A549 (cell line): ENCODE results near the gene HIVEP1.

Experiments
- CBX2 ChIP-seq: fragments of 200-600 bp; sonication (generic); IDR thresholded peaks from 2 replicates; pipeline ENCODE4 v1.6.1; 2016; ENCODE audit warnings: low read depth, mild to moderate bottlenecking, borderline replicate concordance
- CHD2 ChIP-seq: fragments of 150-350 bp; IDR thresholded peaks from 2 replicates; pipeline ENCODE4 v1.6.1; 2014; ENCODE audit warnings: low read length; ENCODE audit not compliant: partially characterized antibody
- EP300 ChIP-seq, 2 experiments: fragments of >200 bp; sonication (Bioruptor Twin); formaldehyde crosslinking; IDR thresholded peaks; 2 replicates in 1 of 2; 3 replicates in 1 of 2; pipeline ENCODE4 v1.6.1; 2016 to 2017
- PHF8 ChIP-seq: fragments of 200-600 bp; sonication (generic); IDR thresholded peaks from 2 replicates; pipeline ENCODE4 v1.6.1; 2016; ENCODE audit warnings: low read depth, mild to moderate bottlenecking, antibody characterized with exemption, moderate library complexity, borderline replicate concordance
- POLR2A ChIP-seq: IDR thresholded peaks from 2 replicates; pipeline ENCODE4 v1.6.1; 2012; ENCODE audit warnings: mild to moderate bottlenecking, low read length
- POLR2AphosphoS2 ChIP-seq: conservative IDR thresholded peaks from 2 replicates; pipeline ENCODE4 v1.6.1; 2012; ENCODE audit warnings: low read length, improper control_type of control experiment, inconsistent platforms
- RAD21 ChIP-seq, 2 experiments: fragments of >200 bp in 1 of 2; sonication (Bioruptor Twin) in 1 of 2; formaldehyde crosslinking in 1 of 2; IDR thresholded peaks in 1 of 2; conservative IDR thresholded peaks in 1 of 2; 2 replicates in 1 of 2; 3 replicates in 1 of 2; pipeline ENCODE4 v1.6.1; 2012 to 2018; ENCODE audit warnings: inconsistent platforms in 1 of 2
- RCOR1 ChIP-seq: fragments of 150-350 bp; IDR thresholded peaks from 2 replicates; pipeline ENCODE4 v1.6.1; 2014; ENCODE audit warnings: antibody characterized with exemption, low read length, low read depth
- SMC3 ChIP-seq: fragments of >200 bp; sonication (Bioruptor Twin); formaldehyde crosslinking; IDR thresholded peaks from 3 replicates; pipeline ENCODE4 v1.6.1; 2018; ENCODE audit warnings: inconsistent platforms
- TF ChIP-seq, protein P1 (sequence below): fragments of >200 bp; sonication (Bioruptor Twin); formaldehyde crosslinking; IDR thresholded peaks from 3 replicates; pipeline ENCODE4 v1.5.1; 2016
- TF ChIP-seq, protein P2 (sequence below): fragments of 200-600 bp; sonication (generic); IDR thresholded peaks from 2 replicates; pipeline ENCODE4 v1.6.1; 2016; ENCODE audit warnings: antibody characterized with exemption, mild to moderate bottlenecking, moderate library complexity
- TF ChIP-seq, protein P3 (sequence below): IDR thresholded peaks from 2 replicates; pipeline ENCODE4 v1.6.1; 2012
- TF ChIP-seq, protein P4 (sequence below): IDR thresholded peaks from 2 replicates; pipeline ENCODE4 v1.6.1; 2012; ENCODE audit warnings: low read depth, borderline replicate concordance

DNA sequence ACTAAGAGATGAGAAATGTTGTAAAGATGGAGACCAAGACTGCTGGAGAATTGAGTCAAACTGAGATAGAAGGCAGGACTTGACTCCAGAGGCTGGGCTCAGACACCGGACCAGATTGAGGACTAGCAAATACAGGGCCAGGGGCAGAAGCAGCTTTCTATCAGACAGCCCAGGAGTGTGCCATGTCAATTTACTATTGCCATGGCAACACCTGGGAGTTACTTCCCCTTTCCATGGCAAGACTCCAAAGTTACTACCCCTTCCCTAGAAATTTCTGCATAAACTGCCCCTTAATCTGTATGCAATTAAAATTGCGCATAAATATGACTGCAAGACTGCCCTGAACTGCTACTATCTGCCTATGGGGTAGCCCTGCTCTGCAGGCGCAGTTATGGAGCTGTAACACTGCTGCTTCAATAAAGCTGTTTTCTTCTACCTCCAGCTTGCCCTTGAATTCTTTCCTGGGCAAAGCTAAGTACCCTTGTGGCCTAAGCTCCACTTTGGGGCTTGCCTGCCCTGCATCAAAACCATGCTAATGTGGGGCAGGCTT lies 188.0 kb downstream of the HIVEP1 start:
- TF ChIP-seq, protein P1, sequence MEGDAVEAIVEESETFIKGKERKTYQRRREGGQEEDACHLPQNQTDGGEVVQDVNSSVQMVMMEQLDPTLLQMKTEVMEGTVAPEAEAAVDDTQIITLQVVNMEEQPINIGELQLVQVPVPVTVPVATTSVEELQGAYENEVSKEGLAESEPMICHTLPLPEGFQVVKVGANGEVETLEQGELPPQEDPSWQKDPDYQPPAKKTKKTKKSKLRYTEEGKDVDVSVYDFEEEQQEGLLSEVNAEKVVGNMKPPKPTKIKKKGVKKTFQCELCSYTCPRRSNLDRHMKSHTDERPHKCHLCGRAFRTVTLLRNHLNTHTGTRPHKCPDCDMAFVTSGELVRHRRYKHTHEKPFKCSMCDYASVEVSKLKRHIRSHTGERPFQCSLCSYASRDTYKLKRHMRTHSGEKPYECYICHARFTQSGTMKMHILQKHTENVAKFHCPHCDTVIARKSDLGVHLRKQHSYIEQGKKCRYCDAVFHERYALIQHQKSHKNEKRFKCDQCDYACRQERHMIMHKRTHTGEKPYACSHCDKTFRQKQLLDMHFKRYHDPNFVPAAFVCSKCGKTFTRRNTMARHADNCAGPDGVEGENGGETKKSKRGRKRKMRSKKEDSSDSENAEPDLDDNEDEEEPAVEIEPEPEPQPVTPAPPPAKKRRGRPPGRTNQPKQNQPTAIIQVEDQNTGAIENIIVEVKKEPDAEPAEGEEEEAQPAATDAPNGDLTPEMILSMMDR = no peak
- TF ChIP-seq, protein P2, sequence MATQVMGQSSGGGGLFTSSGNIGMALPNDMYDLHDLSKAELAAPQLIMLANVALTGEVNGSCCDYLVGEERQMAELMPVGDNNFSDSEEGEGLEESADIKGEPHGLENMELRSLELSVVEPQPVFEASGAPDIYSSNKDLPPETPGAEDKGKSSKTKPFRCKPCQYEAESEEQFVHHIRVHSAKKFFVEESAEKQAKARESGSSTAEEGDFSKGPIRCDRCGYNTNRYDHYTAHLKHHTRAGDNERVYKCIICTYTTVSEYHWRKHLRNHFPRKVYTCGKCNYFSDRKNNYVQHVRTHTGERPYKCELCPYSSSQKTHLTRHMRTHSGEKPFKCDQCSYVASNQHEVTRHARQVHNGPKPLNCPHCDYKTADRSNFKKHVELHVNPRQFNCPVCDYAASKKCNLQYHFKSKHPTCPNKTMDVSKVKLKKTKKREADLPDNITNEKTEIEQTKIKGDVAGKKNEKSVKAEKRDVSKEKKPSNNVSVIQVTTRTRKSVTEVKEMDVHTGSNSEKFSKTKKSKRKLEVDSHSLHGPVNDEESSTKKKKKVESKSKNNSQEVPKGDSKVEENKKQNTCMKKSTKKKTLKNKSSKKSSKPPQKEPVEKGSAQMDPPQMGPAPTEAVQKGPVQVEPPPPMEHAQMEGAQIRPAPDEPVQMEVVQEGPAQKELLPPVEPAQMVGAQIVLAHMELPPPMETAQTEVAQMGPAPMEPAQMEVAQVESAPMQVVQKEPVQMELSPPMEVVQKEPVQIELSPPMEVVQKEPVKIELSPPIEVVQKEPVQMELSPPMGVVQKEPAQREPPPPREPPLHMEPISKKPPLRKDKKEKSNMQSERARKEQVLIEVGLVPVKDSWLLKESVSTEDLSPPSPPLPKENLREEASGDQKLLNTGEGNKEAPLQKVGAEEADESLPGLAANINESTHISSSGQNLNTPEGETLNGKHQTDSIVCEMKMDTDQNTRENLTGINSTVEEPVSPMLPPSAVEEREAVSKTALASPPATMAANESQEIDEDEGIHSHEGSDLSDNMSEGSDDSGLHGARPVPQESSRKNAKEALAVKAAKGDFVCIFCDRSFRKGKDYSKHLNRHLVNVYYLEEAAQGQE = no peak
- TF ChIP-seq CBX2 (no peak), EP300 (IDR thresholded peaks at IDR 0.05) (no peak), CHD2 (no peak), POLR2A (no peak), RAD21 (conservative IDR thresholded peaks at IDR 0.05 in 1 of 2, IDR thresholded peaks at IDR 0.05 in 1 of 2) (no peak), PHF8 (no peak), RCOR1 (no peak), SMC3 (no peak), POLR2AphosphoS2 (no peak)
- TF ChIP-seq, protein P3, sequence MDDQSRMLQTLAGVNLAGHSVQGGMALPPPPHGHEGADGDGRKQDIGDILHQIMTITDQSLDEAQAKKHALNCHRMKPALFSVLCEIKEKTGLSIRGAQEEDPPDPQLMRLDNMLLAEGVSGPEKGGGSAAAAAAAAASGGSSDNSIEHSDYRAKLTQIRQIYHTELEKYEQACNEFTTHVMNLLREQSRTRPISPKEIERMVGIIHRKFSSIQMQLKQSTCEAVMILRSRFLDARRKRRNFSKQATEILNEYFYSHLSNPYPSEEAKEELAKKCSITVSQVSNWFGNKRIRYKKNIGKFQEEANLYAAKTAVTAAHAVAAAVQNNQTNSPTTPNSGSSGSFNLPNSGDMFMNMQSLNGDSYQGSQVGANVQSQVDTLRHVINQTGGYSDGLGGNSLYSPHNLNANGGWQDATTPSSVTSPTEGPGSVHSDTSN = no peak
- TF ChIP-seq, protein P4, sequence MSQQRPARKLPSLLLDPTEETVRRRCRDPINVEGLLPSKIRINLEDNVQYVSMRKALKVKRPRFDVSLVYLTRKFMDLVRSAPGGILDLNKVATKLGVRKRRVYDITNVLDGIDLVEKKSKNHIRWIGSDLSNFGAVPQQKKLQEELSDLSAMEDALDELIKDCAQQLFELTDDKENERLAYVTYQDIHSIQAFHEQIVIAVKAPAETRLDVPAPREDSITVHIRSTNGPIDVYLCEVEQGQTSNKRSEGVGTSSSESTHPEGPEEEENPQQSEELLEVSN = no peak
